GM12864 (cell line): ENCODE measurements around the gene ZNF598.

ENCODE experiments used
- DNase-seq: peaks from one replicate; pipeline ENCODE4 v3.0.0-alpha.2; 2011; ENCODE audit warnings: low read depth
- H3K4me3 ChIP-seq: 2 replicates; pipeline ENCODE4 v1.5.1; 2011; ENCODE audit warnings: mild to moderate bottlenecking, low read depth, low read length, control low read depth
- TF ChIP-seq, protein P1 (sequence below): IDR thresholded peaks from 2 replicates; pipeline ENCODE4 v1.5.1; 2011; ENCODE audit warnings: low read depth, mild to moderate bottlenecking, moderate library complexity, low read length, control low read depth, inconsistent platforms; ENCODE audit errors: missing control alignments

The ZNF598 gene

GRCh38 chr16:1953734-1954133 lies 55.9 kb downstream of the ZNF598 start:
- DNase-seq: no peak
- TF ChIP-seq, protein P1, sequence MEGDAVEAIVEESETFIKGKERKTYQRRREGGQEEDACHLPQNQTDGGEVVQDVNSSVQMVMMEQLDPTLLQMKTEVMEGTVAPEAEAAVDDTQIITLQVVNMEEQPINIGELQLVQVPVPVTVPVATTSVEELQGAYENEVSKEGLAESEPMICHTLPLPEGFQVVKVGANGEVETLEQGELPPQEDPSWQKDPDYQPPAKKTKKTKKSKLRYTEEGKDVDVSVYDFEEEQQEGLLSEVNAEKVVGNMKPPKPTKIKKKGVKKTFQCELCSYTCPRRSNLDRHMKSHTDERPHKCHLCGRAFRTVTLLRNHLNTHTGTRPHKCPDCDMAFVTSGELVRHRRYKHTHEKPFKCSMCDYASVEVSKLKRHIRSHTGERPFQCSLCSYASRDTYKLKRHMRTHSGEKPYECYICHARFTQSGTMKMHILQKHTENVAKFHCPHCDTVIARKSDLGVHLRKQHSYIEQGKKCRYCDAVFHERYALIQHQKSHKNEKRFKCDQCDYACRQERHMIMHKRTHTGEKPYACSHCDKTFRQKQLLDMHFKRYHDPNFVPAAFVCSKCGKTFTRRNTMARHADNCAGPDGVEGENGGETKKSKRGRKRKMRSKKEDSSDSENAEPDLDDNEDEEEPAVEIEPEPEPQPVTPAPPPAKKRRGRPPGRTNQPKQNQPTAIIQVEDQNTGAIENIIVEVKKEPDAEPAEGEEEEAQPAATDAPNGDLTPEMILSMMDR: no peak
- H3K4me3 ChIP-seq: no peak overlapping the region

DNA sequence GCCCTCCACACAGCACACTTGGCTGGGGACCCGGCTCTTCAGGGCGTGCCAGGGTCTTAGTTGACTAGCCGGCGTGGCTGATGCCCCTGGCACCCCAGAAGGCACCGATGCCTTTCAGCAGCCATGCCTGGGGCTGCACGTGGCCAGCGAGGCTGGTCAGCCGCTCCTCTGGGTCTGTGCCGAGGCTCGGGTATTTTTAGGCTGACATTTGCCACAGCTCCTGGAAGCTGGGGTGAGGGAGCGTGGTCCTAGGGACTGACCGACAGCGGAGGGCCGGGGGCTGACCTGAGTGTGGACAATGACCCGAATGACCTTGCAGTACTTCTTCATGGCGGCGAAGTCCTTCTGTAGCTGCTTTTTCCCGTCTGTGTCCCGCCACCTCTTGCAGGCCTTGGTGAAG lies 59.1 kb downstream of the ZNF598 start:
- H3K4me3 ChIP-seq: no peak overlapping the region
- no peak for DNase-seq
- TF ChIP-seq, protein P1: no peak

- TF ChIP-seq, protein P1: no peak
Measured at GRCh38 chr16:1950047-1950446, 59.6 kb downstream of the ZNF598 start.

DNA sequence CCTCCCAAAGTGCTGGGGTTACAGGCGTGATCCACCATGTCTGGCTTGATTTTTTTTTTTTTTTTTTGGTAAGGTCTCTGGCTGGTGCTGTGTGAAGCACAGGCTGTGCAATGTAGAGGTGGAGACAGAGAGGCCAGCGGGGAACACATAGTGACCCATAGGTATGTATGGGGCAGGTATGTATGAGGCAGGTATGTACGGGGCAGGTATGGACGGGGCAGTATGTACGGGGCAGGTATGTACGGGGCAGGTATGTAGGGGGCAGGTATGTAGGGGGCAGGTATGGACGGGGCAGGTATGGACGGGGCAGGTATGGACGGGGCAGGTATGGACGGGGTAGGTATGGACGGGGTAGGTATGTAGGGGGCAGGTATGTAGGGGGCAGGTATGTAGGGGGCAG lies 60.1 kb downstream of the ZNF598 start:
- no peak overlapping the region for H3K4me3 ChIP-seq
- no peak for DNase-seq
- TF ChIP-seq, protein P1: no peak

More at GRCh38 chr16:1950047-1950446, 59.6 kb downstream of the ZNF598 start:
- DNase-seq: no peak
- no peak overlapping the region for H3K4me3 ChIP-seq
